NT2/D1 (cell line): ENCODE measurements around the gene SPPL2C.

ENCODE experiments used
- YY1 ChIP-seq: IDR thresholded peaks from 2 replicates; pipeline ENCODE4 v1.6.1; 2011; ENCODE audit not compliant: insufficient read length, insufficient read depth
- ZNF274 ChIP-seq: IDR thresholded peaks from 2 replicates; pipeline ENCODE4 v1.6.1; 2011; ENCODE audit warnings: mild to moderate bottlenecking, low read depth, low read length

DNA sequence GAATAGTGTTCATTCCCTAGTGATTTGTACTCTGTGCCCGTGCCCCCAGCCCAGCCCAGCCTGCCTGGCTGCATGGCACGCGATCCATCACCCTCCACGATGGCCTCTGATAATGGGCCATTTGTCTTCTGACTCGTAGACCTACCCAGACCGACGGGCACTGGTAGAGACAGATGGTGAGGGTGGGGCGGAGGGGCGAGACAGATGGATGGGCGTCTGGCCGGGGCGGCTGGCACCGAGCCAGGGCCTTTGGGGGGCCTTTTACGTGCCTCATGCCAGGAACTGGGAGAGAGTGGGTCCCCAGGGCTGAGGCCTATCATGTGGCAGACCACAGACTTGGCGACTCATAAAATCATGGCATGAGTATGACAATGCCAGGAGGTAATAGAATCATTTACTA lies 35.2 kb upstream of the SPPL2C start:
- TF ChIP-seq ZNF274, result no peak
- TF ChIP-seq YY1, result no peak
